PC-3 (cell line): Measurements from ENCODE around the gene KCTD2. TPM values are rescaled to one million over a fixed set of nuclear protein-coding genes. Genes with fewer than 3 reads are reported as not detected.

Experiments used
- ATAC-seq: fragments of 200-7000 bp; cut with Tn5 transposase; 2 replicates; pipeline ENCODE4 v1.9.1; 2020; ENCODE audit warnings: mild to moderate bottlenecking, moderate library complexity
- BruUV-seq: library from RNA; stranded (reverse); fragments of 400-500 nt; replicated peaks from 2 replicates; lab custom pipeline; 2021; lab: Mats Ljungman, UMichigan
- CTCF ChIA-PET: fragments of 300-600 bp; sonication (Branson Sonifier 250); formaldehyde crosslinking; loops from one replicate; lab custom pipeline; 2022; ENCODE audit warnings: antibody characterized with exemption; lab: Charles Lee
- POLR2A ChIA-PET: fragments of 300-600 bp; sonication (Branson Sonifier 250); formaldehyde crosslinking; loops from one replicate; lab custom pipeline; 2022; ENCODE audit warnings: antibody characterized with exemption; ENCODE audit not compliant: unreplicated experiment; lab: Charles Lee
- DNase-seq: peaks from one replicate; pipeline ENCODE4 v3.0.0-alpha.2; 2015
- H2AFZ ChIP-seq: fragments of 300-600 bp; sonication (generic); 2 replicates; pipeline ENCODE4 v1.6.0; 2016; ENCODE audit warnings: antibody characterized with exemption, low read length
- H3F3A ChIP-seq: fragments of 300-600 bp; sonication (generic); one replicate; pipeline ENCODE4 v1.6.0; 2017; ENCODE audit warnings: antibody characterized with exemption, low read length, control low read depth, mild to moderate bottlenecking; ENCODE audit not compliant: unreplicated experiment
- H3K27ac ChIP-seq: fragments of 300-600 bp; sonication (generic); 2 replicates; pipeline ENCODE4 v1.5.1; 2016; ENCODE audit warnings: mild to moderate bottlenecking, low read length
- H3K27me3 ChIP-seq: fragments of 300-600 bp; sonication (generic); 2 replicates; pipeline ENCODE4 v1.6.1; 2016; ENCODE audit warnings: low read length, mixed read lengths
- H3K36me3 ChIP-seq: fragments of 300-600 bp; sonication (generic); 2 replicates; pipeline ENCODE4 v1.6.1; 2016; ENCODE audit warnings: low read depth, mixed run types, low read length, mixed read lengths
- H3K4me1 ChIP-seq: fragments of 300-600 bp; sonication (generic); 2 replicates; pipeline ENCODE4 v1.5.1; 2016; ENCODE audit warnings: low read length; ENCODE audit not compliant: insufficient read depth
- H3K4me2 ChIP-seq: fragments of 300-600 bp; sonication (generic); 2 replicates; pipeline ENCODE4 v1.6.0; 2016; ENCODE audit warnings: low read length
- H3K4me3 ChIP-seq: fragments of 300-600 bp; sonication (generic); 2 replicates; pipeline ENCODE4 v1.5.1; 2016; ENCODE audit warnings: mild to moderate bottlenecking, low read length, mixed read lengths
- H3K79me2 ChIP-seq: fragments of 300-600 bp; sonication (generic); 2 replicates; pipeline ENCODE4 v1.6.1; 2017; ENCODE audit warnings: low read length, mixed read lengths
- H3K9ac ChIP-seq: fragments of 300-600 bp; sonication (generic); 2 replicates; pipeline ENCODE4 v1.6.0; 2016; ENCODE audit warnings: mild to moderate bottlenecking, low read length
- H3K9me2 ChIP-seq: fragments of 300-600 bp; sonication (generic); replicated peaks from 2 replicates; pipeline ENCODE4 v1.6.1; 2016; ENCODE audit warnings: mixed run types, low read length, mixed read lengths
- H3K9me3 ChIP-seq: fragments of 300-600 bp; sonication (generic); 2 replicates; pipeline ENCODE4 v1.6.1; 2016; ENCODE audit warnings: low read length, mixed read lengths
- H4K20me1 ChIP-seq: fragments of 300-600 bp; sonication (generic); 2 replicates; pipeline ENCODE4 v1.6.1; 2016; ENCODE audit warnings: low read length, mixed read lengths
- CTCF ChIP-seq: fragments of 300-600 bp; sonication (generic); conservative IDR thresholded peaks from 2 replicates; pipeline ENCODE4 v1.5.1; 2017; ENCODE audit warnings: antibody characterized with exemption, low read depth, mild to moderate bottlenecking, low read length
- EZH2 ChIP-seq: fragments of 300-600 bp; sonication (generic); IDR thresholded peaks from one replicate; pipeline ENCODE4 v1.6.1; 2017; ENCODE audit warnings: antibody characterized with exemption, mild to moderate bottlenecking, low read length; ENCODE audit not compliant: unreplicated experiment
- EZH2phosphoT487 ChIP-seq: fragments of 300-600 bp; sonication (generic); IDR thresholded peaks from 2 replicates; pipeline ENCODE4 v1.6.1; 2018; ENCODE audit warnings: mild to moderate bottlenecking, antibody characterized with exemption, low read length, borderline replicate concordance
- intact Hi-C: fragments of 100-400 bp; cut with micrococcal nuclease; formaldehyde crosslinking; loops from 2 replicates; pipeline ENCODE4 v1.9.0; 2023
- total RNA-seq: library from RNA; depleted of rRNA; stranded (reverse); fragments of >200 nt; gene quantifications from 2 replicates; pipeline ENCODE4 v1.2.3, GENCODE V29; 2014

Gene KCTD2
- total RNA-seq, 1 experiment from 2014 or later: 28.0 TPM

GRCh38 chr17:75110234-75110937, 63.4 kb downstream of the KCTD2 start:
- Histone ChIP-seq H3K4me1 (peaks cover 40% of the 10 kb centered on the region), H3F3A (no peaks in the 10 kb centered on the region), H3K4me2 (peak overlapping the region; percentile 91), H3K79me2 (peaks cover 49% of the 10 kb centered on the region), H3K9me2 (no peaks in the 10 kb centered on the region), H2AFZ (peak overlapping the region; percentile 85), H3K27ac (no peak overlapping the region), H3K9me3 (no peaks in the 10 kb centered on the region), H3K9ac (peak overlapping the region; percentile 74), H3K4me3 (peak overlapping the region; percentile 97), H4K20me1 (no peaks in the 10 kb centered on the region), H3K27me3 (no peaks in the 10 kb centered on the region), H3K36me3 (0 out of 2 replicates have a peak, but pooled peaks cover under 1% of the 10 kb centered on the region)
- BruUV-seq: TSS peak; percentile 43
- no peak for TF ChIP-seq EZH2
- TF ChIP-seq CTCF: no peak
- no peak for TF ChIP-seq EZH2phosphoT487
- intact Hi-C loops: loop anchor here (10.0 kb wide), 1 partner anchor 304 kb away; no protein-coding TSS in a partner anchor
- peak; percentile 48 for DNase-seq
- CTCF ChIA-PET: interaction anchor here (0.6 to 1.3 kb wide), 7 partner anchors 41 to 286 kb away, joined by 3 to 20 read pairs (median 4); no protein-coding TSS in a partner anchor
- POLR2A ChIA-PET: interaction anchor here (0.6 kb wide), 3 partner anchors 14 to 47 kb away, joined by 3 to 5 read pairs (median 4); no protein-coding TSS in a partner anchor
- peak; percentile 3; the same call in 1 of the 2 replicates for ATAC-seq

GRCh38 chr17:75111777-75112335, 64.8 kb downstream of the KCTD2 start:
- no peak for TF ChIP-seq EZH2
- TF ChIP-seq CTCF: no peak
- TF ChIP-seq EZH2phosphoT487: no peak
- no peaks in the 10 kb centered on the region for H3K9me2 ChIP-seq
- no TSS peak for BruUV-seq
- peaks cover 12% of the 10 kb centered on the region; the same call in 1 of the 2 replicates for H3K36me3 ChIP-seq
- H3F3A ChIP-seq: no peaks in the 10 kb centered on the region
- H3K4me1 ChIP-seq: peaks cover 40% of the 10 kb centered on the region
- no peak overlapping the region for H2AFZ ChIP-seq
- no peak for ATAC-seq
- POLR2A ChIA-PET: interaction anchor here (0.6 kb wide), 1 partner anchor 29 kb away, joined by 5 read pairs; no protein-coding TSS in a partner anchor
- no peak overlapping the region for H3K9ac ChIP-seq
- intact Hi-C loops: loop anchor here (2.0 to 10.0 kb wide), 2 partner anchors 151 to 303 kb away; no protein-coding TSS in a partner anchor
- CTCF ChIA-PET: interaction anchor here (0.6 to 1.3 kb wide), 2 partner anchors 10 to 42 kb away, joined by 3 to 20 read pairs; no protein-coding TSS in a partner anchor
- peak overlapping the region; percentile 97 for H3K4me3 ChIP-seq
- H3K27me3 ChIP-seq: no peaks in the 10 kb centered on the region
- peaks cover 62% of the 10 kb centered on the region for H3K79me2 ChIP-seq
- peak overlapping the region; percentile 91 for H3K4me2 ChIP-seq
- H3K9me3 ChIP-seq: no peaks in the 10 kb centered on the region
- DNase-seq: no peak
- no peaks in the 10 kb centered on the region for H4K20me1 ChIP-seq
- H3K27ac ChIP-seq: no peak overlapping the region
